ENCODE measurements around the gene DAD1.
"Not testable (repeated sequence)": the region's sequence is repeated elsewhere in the genome, so short reads cannot be mapped to it uniquely, and the experiment has no call there.

Gene DAD1

DNA sequence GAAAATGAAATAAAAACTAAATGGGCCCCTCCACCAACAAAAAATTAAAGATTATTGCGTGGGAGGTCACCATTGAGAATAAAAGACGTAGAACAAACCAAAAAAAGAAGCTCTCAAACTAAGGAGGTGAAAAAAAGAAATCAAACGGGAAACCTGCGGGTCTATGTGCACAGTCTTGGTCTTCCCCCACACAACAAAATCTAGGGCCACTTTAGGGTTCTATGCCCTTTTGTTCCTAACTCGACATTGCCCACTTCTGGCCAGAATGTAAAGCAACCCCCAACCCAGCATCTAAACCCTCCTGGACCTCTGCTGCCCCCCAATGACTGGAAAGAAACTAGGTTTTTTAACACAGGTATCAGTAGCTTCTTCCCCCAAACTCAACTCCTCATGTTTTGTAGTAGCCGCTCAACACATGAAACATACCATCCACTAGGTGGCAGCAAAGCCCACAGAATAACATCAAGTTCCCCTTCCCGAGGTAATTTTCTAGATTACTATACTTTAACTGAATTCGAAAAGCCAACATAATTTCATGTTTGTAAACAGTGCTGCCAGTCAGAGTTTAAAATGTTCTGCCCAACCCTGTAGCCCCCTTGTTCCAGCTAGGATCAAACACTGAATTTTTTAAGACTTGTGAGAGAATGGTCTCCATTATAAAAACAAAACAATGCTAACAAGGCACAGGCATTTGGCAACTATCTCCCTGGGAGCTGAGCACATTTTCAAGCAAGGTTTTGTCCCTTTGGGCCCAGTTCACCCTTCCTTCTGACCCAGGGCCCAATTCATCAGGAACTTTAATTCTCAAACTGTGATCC is 18.7 kb downstream of the DAD1 start:
- no peak for DNase-seq (ENCODE audit: low read depth)
- no peak overlapping the region for H3K4me3 ChIP-seq (ENCODE audit: low read depth, low read length)
- TF ChIP-seq CTCF (IDR thresholded peaks at IDR 0.05; ENCODE audit: control insufficient read depth, extremely low read depth, insufficient read depth): peak; percentile 74

DNA sequence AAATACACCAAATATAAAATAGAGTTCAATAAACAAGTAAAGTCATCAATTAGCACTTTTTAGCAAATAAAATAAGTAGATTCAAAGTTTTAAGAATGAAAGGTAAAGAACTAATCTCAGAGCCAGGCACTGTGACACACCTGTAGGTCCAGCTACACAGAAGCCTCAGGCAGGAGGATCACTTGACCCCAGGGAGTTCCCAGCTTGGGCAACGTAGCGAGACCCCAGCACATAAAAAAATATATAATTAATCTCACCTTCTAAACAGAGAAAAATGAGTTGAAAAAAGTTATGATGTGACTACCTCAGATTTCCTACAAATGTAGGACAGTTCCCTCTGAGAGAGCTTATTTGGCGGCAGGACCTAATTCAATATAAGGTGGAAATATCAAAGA is 19.3 kb downstream of the DAD1 start:
- DNase-seq (ENCODE audit: low read depth): no peak
- no peak for TF ChIP-seq CTCF (IDR thresholded peaks at IDR 0.05; ENCODE audit: control insufficient read depth, extremely low read depth, insufficient read depth)
- H3K4me3 ChIP-seq (ENCODE audit: low read depth, low read length): no peak overlapping the region

DNA sequence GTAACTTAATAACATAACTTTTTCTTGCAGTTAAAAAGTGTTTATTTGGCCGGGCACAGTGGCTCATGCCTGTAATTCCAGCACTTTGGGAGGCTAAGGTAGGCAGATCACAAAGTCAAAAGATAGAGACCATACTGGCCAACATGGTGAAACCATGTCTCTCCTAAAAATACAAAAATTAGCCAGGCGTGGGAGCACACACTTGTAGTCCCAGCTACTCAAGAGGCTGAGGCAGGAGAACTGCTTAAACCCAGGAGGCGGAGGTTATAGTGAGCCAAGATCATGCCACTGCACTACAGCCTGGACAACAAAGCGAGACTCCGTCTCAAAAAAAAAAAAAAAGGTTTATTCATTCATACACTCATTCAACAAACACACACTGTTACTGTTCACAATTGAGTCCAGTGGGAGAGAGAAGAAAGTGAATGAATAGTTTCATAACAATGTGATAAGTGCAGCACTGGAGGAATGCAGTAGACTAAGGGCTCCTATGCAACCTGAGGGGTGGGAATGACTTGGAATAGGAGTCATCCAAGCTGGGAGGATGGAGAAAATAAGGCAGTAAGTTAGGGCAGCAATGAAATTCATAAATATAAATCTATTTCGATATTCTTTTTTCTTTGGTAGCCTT is 19.8 kb downstream of the DAD1 start:
- TF ChIP-seq CTCF (IDR thresholded peaks at IDR 0.05; ENCODE audit: control insufficient read depth, extremely low read depth, insufficient read depth): no peak
- no peak overlapping the region for H3K4me3 ChIP-seq (ENCODE audit: low read depth, low read length)
- DNase-seq (ENCODE audit: low read depth): no peak

DNA sequence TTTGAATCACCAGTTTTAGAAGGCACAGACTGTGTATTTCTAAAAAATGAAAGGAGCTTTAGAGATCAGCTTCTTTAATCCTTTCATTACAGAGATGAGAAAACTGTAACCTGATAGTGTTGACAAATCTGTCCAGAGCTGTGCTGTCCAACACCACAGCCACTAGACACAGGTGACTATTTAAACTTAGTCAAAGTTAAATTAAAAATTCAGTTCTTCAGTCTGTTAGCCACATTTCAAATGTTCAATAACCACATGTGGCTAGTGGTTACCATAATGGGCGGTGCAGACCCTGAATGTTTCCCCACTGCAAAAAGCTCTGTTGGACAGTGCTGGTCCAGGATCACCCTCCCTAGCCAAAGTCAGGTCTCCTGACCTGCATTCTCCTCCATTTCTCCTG is 21.6 kb downstream of the DAD1 start:
- DNase-seq (ENCODE audit: low read depth): no peak
- no peak for TF ChIP-seq CTCF (IDR thresholded peaks at IDR 0.05; ENCODE audit: control insufficient read depth, extremely low read depth, insufficient read depth)
- no peak overlapping the region for H3K4me3 ChIP-seq (ENCODE audit: low read depth, low read length)

DNA sequence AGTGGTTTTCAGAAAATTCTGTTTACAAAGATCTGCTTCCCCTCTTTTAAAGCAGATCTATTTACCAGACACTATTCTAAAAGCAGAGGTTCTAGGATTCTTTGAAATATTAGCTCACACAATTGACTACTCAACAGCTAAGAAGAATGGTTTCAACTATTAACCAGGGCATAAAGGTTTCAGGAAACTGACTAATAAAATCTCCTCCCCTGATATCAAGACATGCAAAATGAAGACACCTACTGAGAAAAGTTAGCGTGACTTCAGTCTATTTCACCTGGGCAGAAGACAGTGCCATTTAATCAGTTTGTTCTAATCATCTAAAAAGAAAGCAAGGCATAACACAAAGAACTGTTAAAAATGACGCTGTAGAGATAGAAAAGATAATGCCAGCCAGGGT is 22.2 kb downstream of the DAD1 start:
- TF ChIP-seq CTCF (IDR thresholded peaks at IDR 0.05; ENCODE audit: control insufficient read depth, extremely low read depth, insufficient read depth): no peak

DNA sequence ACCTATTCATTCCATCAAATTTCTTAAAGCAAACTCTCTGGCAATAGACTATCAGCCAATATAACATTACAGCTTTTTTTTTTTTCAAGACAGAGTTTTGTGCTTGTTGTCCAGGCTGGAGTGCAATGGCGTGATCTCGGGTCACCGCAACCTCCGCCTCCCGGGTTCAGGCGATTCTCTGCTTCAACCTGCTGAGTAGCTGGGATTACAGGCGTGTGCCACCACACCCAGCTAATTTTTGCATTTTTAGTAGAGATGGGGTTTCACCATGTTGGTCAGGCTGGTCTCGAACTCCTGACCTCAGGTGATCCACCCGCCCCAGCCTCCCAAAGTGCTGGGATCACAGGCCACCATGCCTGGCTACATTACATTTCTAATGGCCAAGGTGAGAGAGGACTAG is 22.8 kb downstream of the DAD1 start:
- not testable (repeated sequence) for DNase-seq (ENCODE audit: low read depth); H3K4me3 ChIP-seq (ENCODE audit: low read depth, low read length)

More for the DNA sequence above, 22.2 kb downstream of the DAD1 start:
- DNase-seq (ENCODE audit: low read depth): no peak
- no peak overlapping the region for H3K4me3 ChIP-seq (ENCODE audit: low read depth, low read length)

DNA sequence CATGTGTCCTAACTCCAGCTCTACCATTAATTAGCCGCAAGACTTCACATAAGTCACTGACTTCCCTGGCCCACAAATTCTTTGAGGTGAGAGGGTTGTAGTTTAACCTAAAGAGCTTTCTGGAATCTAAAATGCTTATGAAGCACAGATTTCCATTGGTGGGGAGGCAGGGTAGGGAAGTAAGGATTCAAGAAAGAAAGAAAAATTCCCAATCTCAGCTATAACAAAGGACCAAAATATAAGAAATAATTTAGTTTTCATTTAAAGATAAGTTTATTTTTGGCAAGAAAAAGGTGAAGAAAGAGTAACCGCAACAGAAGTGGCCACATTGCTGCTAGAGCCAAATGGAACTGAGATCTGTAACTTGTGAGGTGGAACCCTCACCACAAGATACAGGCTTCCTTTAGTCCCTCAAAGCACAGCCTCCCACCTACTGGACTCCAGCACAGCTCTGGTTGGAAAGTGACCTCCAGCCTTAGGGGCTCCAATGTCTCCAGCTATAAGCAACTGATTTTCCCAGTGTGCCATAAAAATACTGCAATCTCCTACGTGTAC is 23.6 kb downstream of the DAD1 start:
- H3K4me3 ChIP-seq (ENCODE audit: low read depth, low read length): no peak overlapping the region
- no peak for TF ChIP-seq CTCF (IDR thresholded peaks at IDR 0.05; ENCODE audit: control insufficient read depth, extremely low read depth, insufficient read depth)
- no peak for DNase-seq (ENCODE audit: low read depth)
